Vagina (tissue), 2 donors: Measurements from ENCODE around the gene MECP2. TPM values are rescaled to one million over a fixed set of nuclear protein-coding genes. Genes with fewer than 3 reads are reported as not detected.

ENCODE experiments used
- DNase-seq, 2 donors: peaks; one replicate each; pipeline ENCODE4 v3.0.0-alpha.2; 2017; ENCODE audit errors: extremely low spot score in 2 of 2
- H3K27ac ChIP-seq: fragments of 200-600 bp; sonication (generic); one replicate; pipeline ENCODE4 v1.5.1; 2019
- H3K27me3 ChIP-seq: fragments of 200-600 bp; sonication (generic); one replicate; pipeline ENCODE4 v1.5.1; 2019
- H3K36me3 ChIP-seq, 2 donors: fragments of 200-600 bp; sonication (generic); one replicate each; pipeline ENCODE4 v1.5.1; 2017 to 2019
- H3K4me1 ChIP-seq: fragments of 200-600 bp; sonication (generic); one replicate; pipeline ENCODE4 v1.5.1; 2019
- H3K4me3 ChIP-seq, 2 donors: fragments of 200-600 bp; sonication (generic); 1 replicate in 1 of 2; 2 replicates in 1 of 2; pipeline ENCODE4 v1.5.1; 2016 to 2019
- H3K9me3 ChIP-seq: fragments of 200-600 bp; sonication (generic); one replicate; pipeline ENCODE4 v1.5.1; 2019
- CTCF ChIP-seq, 3 experiments: fragments of 450-650 bp in 2 of 3; fragments of 200-600 bp in 1 of 3; sonication (generic) in 1 of 3; IDR thresholded peaks; one replicate each; pipeline ENCODE4 v1.5.1; 2017 to 2019; ENCODE audit warnings: antibody characterized with exemption in 3 of 3, mild to moderate bottlenecking in 2 of 3, moderate library complexity in 2 of 3
- POLR2A ChIP-seq, 2 donors: fragments of 450-650 bp; IDR thresholded peaks; one replicate each; pipeline ENCODE4 v1.6.1; 2017; ENCODE audit warnings: antibody characterized with exemption in 2 of 2, mild to moderate bottlenecking in 2 of 2, moderate library complexity in 2 of 2
- POLR2AphosphoS5 ChIP-seq, 2 donors: sonication (generic); formaldehyde crosslinking; IDR thresholded peaks; one replicate each; pipeline ENCODE4 v1.9.0; 2017; ENCODE audit warnings: antibody characterized with exemption in 2 of 2, mild to moderate bottlenecking in 2 of 2, low read depth in 1 of 2; ENCODE audit not compliant: insufficient read depth in 1 of 2
- intact Hi-C: fragments of 100-400 bp; cut with DNase I; formaldehyde crosslinking; loops from one replicate; pipeline ENCODE4 v1.15.1; 2023
- total RNA-seq: library from RNA; depleted of rRNA; stranded (reverse); fragments of >200 nt; gene quantifications from one replicate; pipeline ENCODE4 v1.2.3, GENCODE V29; 2016

The MECP2 gene
- total RNA-seq, 1 donor from 2014 or later, result 38.5 TPM

GRCh38 chrX:154027986-154028385 is 69.5 kb downstream of the MECP2 start:
- peaks cover 0 to 25% of the 10 kb centered on the region in 2 donors for H3K36me3 ChIP-seq
- no peak for DNase-seq
- no peak for TF ChIP-seq POLR2AphosphoS5 (IDR thresholded peaks at IDR 0.05; ENCODE audit: insufficient read depth in 1 of 2, low read depth in 1 of 2)
- TF ChIP-seq POLR2A (IDR thresholded peaks at IDR 0.05), result no peak
- TF ChIP-seq CTCF (IDR thresholded peaks at IDR 0.05), result no peak
- no peaks in the 10 kb centered on the region for H3K9me3 ChIP-seq
- intact Hi-C loops, result no loop called here
- H3K27ac ChIP-seq, result no peak overlapping the region
- no peaks in the 10 kb centered on the region for H3K4me1 ChIP-seq
- no peaks in the 10 kb centered on the region for H3K27me3 ChIP-seq
- no peak overlapping the region for H3K4me3 ChIP-seq

- intact Hi-C loops, result no loop called here
- Histone ChIP-seq H3K27ac (peak overlapping the region; percentile 8), H3K36me3 (peaks cover 0 to 25% of the 10 kb centered on the region in 2 donors), H3K27me3 (no peaks in the 10 kb centered on the region), H3K4me1 (no peaks in the 10 kb centered on the region), H3K4me3 (no peak overlapping the region), H3K9me3 (no peaks in the 10 kb centered on the region)
- DNase-seq, result no peak
- no peak for TF ChIP-seq POLR2A (IDR thresholded peaks at IDR 0.05)
- no peak for TF ChIP-seq POLR2AphosphoS5 (IDR thresholded peaks at IDR 0.05; ENCODE audit: insufficient read depth in 1 of 2, low read depth in 1 of 2)
- TF ChIP-seq CTCF (IDR thresholded peaks at IDR 0.05), result no peak
These were observed 70.5 kb downstream of the MECP2 start for GRCh38 chrX:154027022-154027402.

GRCh38 chrX:154026136-154027021 is 71.1 kb downstream of the MECP2 start:
- Histone ChIP-seq H3K4me3 (no peak overlapping the region), H3K27me3 (no peaks in the 10 kb centered on the region), H3K4me1 (peaks cover under 1% of the 10 kb centered on the region), H3K27ac (peak overlapping the region; percentile 8), H3K36me3 (peaks cover 0 to 20% of the 10 kb centered on the region in 2 donors), H3K9me3 (no peaks in the 10 kb centered on the region)
- intact Hi-C loops, result no loop called here
- TF ChIP-seq CTCF (IDR thresholded peaks at IDR 0.05), result no peak
- TF ChIP-seq POLR2A (IDR thresholded peaks at IDR 0.05), result no peak
- TF ChIP-seq POLR2AphosphoS5 (IDR thresholded peaks at IDR 0.05; ENCODE audit: insufficient read depth in 1 of 2, low read depth in 1 of 2), result no peak
- no peak for DNase-seq

- no peak for DNase-seq
- Histone ChIP-seq H3K4me3 (no peak overlapping the region), H3K27ac (peak overlapping the region; percentile 8), H3K36me3 (peaks cover 0 to 9% of the 10 kb centered on the region in 2 donors), H3K4me1 (peaks cover 12% of the 10 kb centered on the region), H3K27me3 (no peaks in the 10 kb centered on the region), H3K9me3 (no peaks in the 10 kb centered on the region)
- TF ChIP-seq POLR2A (IDR thresholded peaks at IDR 0.05) (no peak), CTCF (IDR thresholded peaks at IDR 0.05) (no peak), POLR2AphosphoS5 (IDR thresholded peaks at IDR 0.05; ENCODE audit: insufficient read depth in 1 of 2, low read depth in 1 of 2) (no peak)
- intact Hi-C loops, result no loop called here
These were observed 72.3 kb downstream of the MECP2 start for GRCh38 chrX:154025230-154025629.

GRCh38 chrX:154024271-154024670 is 73.2 kb downstream of the MECP2 start:
- Histone ChIP-seq H3K4me3 (no peak overlapping the region), H3K36me3 (peaks cover 0 to under 1% of the 10 kb centered on the region in 2 donors), H3K27me3 (no peaks in the 10 kb centered on the region), H3K4me1 (peaks cover 13% of the 10 kb centered on the region), H3K27ac (no peak overlapping the region), H3K9me3 (no peaks in the 10 kb centered on the region)
- intact Hi-C loops, result no loop called here
- DNase-seq, result no peak
- TF ChIP-seq CTCF (IDR thresholded peaks at IDR 0.05) (no peak), POLR2A (IDR thresholded peaks at IDR 0.05) (no peak), POLR2AphosphoS5 (IDR thresholded peaks at IDR 0.05; ENCODE audit: insufficient read depth in 1 of 2, low read depth in 1 of 2) (no peak)
